ENCODE data around the gene MRC1.

The MRC1 gene

DNA sequence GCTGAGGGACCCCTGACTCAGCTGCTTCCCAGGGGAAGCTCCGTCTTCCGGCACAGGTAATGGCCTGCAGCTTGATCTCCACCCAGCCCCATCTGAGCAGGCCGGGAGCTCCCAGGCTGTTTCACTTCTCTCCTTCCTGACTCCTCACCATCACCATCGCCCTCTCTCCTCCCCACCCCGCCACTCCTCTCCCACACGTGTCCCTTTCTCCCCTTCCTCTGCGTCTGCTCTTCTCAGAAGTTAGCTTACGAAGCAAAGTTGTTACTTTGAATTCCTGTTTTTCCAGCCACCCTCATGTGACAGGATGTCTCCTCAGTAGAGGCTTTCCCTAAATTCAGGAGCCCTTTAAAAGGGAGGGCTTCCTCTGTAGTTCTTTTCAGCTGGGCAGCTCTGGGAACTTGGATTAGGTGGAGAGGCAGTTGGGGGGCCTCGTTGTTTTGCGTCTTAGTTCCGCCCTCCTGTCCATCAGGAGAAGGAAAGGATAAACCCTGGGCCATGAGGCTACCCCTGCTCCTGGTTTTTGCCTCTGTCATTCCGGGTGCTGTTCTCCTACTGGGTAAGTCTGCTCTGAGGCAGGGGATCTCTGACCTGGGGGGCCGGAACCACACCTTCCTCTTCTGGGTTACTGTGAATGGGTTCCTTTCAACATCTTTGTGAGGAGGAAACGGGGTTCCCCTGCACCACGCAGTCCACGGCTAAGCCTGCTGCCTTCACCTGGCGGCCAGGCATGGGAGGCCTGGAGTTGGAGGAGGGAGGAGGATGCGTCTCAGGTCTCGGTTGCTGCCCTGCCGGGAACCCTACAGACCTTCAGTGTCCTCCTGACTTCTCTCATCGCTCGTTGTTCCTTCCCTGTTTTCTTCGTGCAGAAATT lies at the start of gene MRC1:
TSS of gene MRC1 (plus strand) at position 378 of the 871 bp plus-strand sequence. CDS start at position 496, 118 bp downstream.
- DNase-seq = no peak

DNA sequence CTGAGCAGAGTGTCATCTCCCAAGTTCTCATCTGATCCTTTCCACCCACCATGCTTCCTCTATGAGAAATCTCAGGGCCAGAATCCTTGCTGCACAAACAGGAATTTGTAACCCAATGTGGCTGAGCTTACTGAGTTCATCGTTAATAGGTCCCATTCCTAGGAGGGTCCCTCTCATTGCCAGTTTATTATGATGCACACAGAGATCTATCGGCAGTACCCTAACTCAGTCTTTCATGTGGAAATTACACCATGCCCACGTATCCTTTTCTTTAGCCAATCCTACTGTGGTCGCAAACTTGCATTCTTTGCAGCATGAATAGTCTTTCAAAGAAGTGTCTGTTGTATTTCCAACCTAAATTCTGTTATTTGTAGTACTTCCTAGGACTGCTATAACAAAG lies 45.0 kb upstream of the MRC1 start:
- no peak for DNase-seq

DNA sequence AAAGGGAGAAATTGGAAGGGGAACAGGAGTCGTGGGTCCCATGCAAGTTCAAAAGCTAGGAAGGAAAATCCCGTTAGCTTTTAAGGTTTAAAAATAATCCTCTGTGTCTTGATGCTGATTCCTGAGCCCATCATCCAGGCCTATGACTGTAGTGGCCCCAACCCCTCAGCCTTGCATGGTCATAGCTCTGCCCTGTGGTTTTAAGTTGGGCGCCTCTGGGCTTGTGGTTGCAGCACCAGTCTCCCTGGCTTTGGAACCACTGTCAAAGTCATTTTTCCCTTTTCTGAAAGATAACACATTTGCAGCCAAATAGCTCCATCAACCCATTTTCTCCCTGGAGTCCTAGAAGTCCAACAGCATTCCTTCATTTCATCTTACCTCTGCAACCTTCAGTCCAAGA lies 43.5 kb upstream of the MRC1 start:
- DNase-seq = no peak

DNA sequence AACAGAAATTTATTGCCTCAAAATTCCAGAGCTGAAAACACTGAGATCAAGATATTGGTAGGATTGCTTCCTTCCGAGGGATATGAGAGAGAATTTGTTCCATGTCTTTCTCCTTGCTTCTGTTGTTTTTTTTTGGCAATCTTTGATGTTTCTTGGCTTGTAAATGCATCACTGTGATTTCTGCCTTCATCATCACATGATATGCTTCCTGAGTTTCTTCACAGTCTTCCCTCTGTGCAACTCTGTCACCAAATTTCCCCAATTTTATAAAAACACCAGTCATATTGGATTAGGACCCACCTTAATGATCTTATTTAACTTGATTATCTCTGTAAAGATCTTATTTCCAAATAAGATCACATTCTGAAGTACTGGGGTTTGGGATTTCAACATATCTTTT lies 42.4 kb upstream of the MRC1 start:
- no peak for DNase-seq

DNA sequence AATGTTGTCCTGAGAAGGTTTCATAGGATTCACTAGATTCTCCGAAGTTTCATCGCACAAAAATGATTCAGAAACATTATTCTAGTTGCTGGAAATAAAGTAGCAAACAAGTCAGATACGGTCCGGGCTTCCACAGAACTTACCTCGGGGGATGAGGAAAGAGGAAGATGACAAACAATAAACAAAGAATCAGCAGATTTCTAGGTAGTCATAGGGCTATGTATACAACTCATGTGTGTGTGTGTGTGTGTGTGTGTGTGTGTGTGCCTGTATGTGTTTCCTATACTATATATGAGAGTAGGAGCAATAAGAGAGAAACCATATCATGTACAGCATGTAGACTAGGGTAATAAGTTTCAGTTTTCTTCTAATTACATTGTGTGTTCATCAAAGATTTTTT lies 40.7 kb upstream of the MRC1 start:
- DNase-seq = no peak

DNA sequence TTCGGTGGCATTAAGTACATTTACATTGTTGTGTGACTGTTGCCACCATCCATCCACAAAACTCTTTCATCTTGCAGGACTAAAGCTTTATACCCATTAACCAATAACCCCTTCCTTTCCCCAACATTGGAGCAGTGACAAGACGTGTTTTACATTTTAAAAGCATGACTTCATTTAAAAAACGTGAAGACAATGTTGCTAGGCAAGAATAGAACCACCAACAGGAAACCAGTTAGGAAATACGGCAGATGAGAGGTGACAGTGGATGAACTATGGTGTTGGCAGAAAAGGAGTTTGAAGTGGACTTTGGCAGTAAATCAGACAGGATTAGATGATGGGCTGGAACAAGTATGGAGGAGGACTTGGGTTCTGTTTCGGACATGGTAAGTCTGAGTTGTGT lies 40.2 kb upstream of the MRC1 start:
- no peak for DNase-seq

DNA sequence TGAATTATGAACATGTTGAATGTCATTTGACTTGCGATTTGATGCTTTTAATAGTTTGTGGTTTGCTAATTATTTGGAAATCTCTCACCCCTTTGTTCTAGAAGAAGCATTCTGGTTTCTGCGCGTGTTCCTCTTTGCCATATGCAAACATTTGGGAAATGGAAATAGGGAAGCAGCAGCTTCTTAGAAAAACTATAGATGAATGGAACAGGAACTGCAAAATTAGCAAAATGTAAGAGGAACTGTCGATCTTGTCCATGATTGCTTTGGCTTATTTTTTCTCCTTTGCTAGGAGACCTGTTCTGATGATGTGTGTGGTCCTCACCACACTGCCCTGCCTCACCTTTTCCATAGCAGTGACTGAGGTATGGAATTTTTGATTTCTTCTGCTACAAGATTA lies 38.1 kb upstream of the MRC1 start:
- peak; percentile 42 to 48 for DNase-seq

DNA sequence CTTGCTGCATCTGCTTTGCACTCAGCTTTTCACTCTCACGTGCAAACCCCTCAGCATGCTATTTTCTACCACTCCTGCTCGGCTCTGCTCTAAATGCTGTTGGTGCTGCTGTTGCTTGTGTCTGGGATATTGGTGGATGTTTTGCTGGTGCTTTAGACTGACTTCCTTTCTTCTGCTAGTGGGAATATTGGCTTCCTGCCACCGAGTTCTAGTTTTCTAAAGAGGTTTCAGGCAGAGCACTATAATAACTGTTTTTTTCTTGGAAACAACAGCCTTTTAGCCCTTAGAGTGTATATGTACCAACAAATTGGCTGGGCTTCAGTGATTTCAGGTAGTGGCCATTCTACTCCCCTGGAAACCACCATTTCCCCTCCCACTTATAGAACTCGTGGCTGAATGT lies 29.4 kb upstream of the MRC1 start:
- no peak for DNase-seq

DNA sequence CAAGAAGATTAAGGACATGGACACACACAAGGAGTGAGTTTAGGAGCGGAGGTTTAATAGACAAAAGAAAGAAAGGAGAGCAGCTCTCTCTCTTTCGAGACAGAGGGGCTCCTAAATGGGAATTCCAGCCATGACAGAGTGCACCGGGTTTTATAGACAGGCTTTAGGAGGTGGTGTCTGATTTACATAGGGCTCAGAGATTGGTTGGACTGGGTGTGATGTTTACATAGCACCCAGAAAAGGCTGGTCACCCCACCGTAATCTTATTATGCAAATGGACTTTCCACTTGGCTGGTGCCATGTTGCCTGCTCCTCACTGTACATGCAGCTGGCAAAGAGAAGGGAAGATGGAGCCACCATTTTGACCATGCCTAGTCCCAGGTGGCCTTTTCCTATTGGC lies 28.4 kb upstream of the MRC1 start:
- DNase-seq = no peak

DNA sequence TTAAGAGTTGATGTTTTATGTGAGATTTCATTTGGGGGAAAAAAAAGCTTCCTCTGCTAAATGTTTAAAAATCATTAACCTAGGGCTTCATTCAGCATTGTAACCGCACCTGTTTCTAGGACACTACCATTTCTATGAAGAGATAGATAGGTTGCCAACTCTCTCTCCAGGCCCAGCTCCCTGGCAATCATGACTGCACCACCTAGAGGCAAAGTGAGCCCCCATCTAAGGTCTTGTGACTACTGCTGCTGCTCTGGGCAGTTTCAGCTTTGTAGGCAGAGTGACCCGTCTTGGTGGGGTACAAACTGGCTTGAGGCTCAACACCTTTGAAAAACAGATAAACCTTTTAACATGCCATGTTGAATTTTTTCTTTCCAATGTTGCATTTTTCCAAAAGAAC lies 27.3 kb upstream of the MRC1 start:
- DNase-seq = no peak

DNA sequence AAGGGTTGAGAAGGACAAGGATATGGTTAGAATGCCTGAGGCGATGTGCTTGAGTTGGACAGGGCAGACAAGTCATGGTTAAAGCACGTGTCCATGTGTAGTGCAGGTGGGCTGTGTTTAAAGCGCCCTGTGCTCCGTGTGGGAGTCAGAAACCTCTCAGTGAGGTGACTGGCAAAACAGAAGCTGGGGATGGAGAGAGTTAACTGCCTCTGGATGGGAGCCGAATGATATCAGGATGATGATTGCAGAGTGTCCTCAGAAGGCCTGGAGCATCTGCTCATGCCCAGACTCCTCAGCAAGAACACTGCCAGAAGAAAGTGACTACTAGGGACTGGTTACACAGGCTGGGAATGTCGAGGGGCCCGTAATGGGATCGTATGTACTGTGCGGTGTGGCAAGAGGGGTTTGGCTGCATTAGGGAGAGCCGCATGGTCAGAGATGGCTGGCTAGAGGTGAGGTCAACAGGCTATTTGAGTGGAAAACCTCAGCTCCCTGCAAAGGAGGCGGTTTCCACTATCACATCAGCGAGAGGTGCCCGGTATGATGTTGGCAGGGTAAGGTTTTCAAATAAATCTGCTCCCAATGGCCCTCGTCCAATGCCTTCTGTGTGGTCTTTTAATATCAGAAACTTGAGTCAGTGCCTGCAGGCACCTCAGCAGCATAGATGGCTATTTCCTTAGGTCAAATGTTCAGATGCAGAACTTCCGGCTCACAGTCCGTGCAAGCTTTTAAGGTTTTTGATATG lies 26.1 kb upstream of the MRC1 start:
- no peak for DNase-seq

DNA sequence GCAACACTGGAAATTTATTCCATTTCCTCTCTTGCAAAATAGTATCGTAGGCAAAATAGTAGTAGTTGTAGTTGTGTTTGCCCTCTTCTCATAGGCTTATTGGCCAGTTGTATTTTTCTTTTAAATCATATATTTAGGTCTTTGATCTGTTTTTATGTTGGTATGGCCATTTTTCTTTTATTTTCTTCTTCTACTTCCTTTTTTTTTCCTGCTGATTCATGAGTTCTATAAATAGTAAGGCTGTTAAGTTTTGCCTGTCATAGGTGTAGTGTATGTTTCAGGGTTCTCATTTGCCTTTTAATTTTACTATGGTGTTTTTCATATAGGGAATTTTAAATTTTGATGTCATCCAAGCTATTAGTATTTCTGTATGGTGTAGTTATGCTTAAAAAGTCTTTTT lies 25.4 kb upstream of the MRC1 start:
- peak in 1 of 2 experiments; percentile 4 for DNase-seq

DNA sequence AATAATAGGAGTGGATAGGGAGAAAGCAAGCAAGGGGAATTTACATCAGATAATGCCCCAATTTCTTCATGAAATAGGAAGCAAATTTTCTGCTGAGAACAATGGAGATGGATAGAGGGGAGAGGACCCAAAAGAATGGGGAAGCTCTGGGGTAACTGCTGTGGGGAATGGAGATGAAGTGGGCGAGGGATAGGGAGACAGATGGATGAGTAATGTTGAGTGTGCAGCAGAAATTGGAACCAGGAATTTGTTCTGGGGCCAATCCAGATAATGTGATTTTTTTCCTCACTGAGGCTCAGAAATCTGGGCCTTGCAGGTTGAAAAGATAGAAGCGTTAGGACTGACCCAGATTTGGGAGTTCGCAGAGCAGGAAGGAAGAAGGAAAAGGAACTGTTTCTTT lies 24.5 kb upstream of the MRC1 start:
- no peak for DNase-seq

DNA sequence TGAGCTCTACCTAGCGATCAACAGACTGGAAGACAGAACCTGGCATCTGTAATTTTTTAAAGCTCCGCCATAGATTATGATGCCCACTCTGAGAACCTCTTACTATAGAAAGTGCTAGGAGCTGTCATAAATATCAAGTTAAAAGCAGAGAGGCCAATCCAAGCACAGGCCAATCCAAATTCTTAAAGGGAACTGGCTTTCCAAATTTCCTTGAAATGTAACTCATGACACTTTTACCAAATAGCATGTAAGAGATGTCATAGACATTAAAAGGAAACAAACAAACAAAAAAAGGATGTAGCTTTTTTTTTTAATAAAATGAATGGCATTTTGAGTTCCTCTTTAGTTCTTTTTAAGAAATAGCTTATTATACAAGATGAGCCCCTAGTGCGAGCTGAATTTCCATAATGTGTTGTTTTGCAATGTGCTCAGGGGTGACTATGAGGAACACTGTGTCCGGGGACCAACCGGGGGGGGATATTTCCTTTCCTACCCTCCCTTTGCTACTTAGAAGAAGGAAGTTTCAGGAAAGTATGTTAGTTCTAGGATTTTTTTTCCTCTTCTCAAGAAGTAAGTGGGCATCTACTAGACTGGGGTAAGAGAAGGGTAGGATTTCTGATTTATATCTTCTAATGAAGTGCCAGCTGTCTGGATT lies 23.7 kb upstream of the MRC1 start:
- peak; percentile 49 to 58 for DNase-seq

DNA sequence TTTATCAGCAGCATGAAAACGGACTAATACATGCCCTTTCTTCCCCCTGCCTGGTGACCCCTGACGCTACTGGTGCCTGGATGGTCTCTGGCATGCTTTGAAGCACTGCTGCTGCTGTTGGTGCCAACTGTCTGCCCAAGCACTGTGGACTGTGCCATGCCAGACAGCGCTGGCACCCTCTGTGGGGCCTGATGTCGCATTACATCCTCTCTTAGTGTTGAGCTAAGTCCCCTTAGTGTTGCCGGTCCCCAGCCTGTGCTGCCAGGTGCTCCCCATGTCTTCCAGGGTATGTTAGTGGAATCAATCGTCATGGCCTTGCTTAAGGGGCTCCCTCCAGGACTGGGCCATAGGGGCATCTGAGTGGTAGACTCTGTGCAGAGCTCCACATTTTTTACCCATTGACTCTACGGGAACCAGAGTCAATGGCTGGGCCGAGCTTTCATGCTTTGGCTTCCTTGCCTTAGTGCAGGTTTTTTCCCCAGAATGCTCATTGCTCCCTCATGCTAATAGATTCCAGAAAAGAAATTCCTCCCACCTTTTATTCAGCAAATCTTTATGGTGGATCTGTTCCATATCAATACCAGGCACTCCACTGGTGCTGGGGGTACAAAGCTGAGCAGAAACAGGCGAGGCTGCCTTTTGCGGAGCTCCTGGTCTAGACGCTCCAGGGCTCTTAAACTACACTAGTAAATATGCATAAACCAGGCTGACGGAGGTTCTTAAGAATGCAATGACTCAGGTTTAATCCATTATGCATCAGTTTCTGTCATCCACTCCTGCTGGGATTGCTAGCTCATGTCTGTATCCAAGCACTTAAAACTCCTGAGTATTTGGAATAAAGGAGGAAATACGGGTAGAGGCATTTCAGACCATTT lies 21.8 kb upstream of the MRC1 start:
- DNase-seq = no peak

DNA sequence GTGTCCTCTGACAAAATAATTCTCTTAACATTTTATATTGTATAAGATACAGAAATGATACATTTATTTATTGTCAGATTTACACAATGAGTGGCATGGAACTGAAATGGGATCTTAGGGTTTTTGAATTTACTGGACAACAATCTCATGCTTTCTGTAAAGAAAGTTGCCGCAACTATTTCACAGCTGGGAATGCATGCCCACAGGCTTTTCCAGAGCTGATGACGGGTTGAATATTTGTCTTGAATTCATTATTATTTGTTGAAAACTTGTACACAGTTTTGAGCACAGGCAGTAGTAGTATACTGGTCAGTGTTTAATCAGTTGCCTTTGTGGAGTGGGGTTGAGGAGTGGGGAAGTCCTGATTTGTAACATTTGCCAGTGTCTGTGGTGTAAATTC lies 20.5 kb upstream of the MRC1 start:
- no peak for DNase-seq

DNA sequence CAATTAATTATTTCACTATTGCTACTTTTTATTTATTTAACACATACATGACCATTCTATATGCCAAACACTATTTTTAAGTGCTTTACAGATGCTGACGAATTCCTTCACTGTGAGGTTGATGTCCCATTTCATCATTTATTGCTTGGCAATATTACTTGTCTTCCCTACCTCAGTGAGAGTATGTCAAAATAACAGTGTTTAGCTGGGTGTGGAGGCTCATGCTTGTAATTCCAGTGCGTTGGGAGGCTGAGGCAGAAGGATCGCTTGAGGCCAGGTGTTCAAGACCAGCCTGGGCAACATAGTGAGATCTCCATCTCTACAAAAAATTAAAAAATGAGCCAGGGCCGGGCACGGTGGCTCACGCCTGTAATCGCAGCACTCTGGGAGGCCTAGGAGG lies 19.8 kb upstream of the MRC1 start:
- DNase-seq = no peak

DNA sequence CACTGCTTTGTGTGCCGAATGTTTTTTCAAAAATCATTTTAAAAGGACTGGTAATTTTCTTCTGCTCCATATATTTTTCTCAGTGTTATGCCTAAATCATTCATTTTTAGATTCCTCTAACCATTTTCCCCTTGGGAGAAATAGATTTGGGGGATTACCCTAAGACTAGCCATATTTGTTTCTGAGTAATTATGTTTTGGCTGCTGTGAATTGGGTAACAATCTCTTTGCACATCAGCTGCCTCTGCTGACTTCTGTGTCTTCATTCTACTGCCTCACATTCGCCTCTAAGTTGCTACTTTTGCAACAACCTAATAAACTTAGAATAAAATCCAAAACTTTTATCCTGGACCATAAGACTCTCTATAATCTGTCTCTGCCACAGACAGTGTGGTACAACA lies 18.5 kb upstream of the MRC1 start:
- DNase-seq = no peak

DNA sequence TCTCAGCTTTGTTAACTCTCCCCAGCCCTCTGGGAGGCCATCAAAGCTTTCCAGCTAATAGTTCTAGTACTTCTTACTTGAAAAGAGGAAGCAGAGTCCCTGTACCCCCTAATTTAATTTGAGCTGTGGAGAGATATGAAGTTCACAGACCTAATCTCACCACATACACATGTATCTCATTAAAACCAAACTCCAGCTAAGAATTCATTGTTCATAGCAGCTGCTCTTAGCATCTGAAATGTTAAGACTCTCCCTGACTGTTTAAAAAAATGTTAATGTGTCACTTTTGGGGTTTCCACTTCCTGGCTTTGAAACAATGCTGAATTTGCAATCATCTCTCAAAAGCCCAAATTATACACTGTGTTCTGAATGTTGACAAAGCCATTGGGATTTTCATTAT lies 16.2 kb upstream of the MRC1 start:
- DNase-seq = peak in 1 of 2 experiments; percentile 6

DNA sequence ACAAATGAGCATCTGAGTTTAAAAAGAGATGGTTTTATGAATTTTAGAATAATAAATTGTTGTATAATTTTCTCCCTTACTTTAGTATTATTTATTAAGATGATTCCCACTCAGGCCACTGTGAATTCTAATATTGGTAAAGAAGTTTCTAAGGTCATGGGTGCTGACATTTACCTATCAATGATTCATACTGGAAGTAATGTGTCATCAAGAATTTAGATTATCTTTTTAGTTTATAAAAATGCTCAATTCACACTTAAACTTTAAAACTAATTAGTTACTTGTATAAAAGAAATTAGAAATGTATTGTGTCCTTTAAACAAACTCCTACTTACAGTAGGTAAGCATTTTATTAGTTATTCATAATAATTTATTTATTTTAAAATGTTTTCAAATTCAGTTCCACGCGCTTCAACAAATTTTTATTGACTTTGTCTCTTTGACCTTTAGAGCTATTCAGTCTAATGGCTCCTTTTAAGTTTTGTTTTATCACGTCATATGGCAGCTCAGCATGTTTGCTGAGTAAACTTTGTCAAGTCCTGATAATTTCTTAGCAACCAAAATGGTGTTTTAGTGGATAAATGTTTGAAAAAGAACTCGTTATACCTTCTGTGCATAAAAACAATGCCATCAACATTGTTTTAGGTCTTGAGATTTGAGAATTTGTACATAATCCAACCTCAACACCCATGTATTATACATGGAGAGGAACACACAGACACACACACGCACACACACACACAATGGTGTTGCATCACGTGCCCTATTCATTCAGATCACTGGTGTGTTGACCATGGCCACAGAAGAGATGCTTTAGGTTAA lies 15.1 kb upstream of the MRC1 start:
- no peak for DNase-seq

DNA sequence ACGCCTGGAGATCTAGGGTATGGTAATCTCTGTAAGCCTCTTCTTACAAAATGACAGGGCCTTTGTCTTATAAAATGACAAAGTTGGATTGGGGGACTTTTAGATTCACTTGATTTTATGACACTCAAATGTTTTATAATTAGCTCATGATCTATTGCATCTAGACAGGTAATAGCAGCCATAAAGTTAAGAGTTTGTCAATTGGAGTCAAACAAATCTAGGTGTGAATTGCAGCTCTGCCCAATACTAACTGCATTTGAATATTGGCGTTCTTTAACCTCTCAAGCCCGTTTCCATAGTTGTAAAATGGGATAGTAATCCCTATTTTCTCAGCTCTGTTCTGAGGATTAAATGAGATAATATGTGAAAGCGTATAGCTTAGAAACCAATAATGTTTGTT lies 14.1 kb upstream of the MRC1 start:
- DNase-seq = no peak
